Muscle layer of colon (tissue), 2 donors: ENCODE measurements around the gene IL15RA.
"Not testable (repeated sequence)": the region's sequence is repeated elsewhere in the genome, so short reads cannot be mapped to it uniquely, and the experiment has no call there.

ENCODE experiments used
- H3K27ac ChIP-seq: one replicate; pipeline ENCODE4 v1.7.0; 2013; ENCODE audit warnings: low read depth, mild to moderate bottlenecking, low read length, moderate library complexity
- H3K27me3 ChIP-seq, 2 donors: one replicate each; pipeline ENCODE4 v1.7.0; 2013; ENCODE audit warnings: low read length in 2 of 2, mild to moderate bottlenecking in 2 of 2; ENCODE audit not compliant: insufficient read depth in 2 of 2, control insufficient read depth in 1 of 2
- H3K36me3 ChIP-seq: one replicate; pipeline ENCODE4 v1.7.0; 2013; ENCODE audit warnings: mild to moderate bottlenecking, low read length; ENCODE audit not compliant: insufficient read depth
- H3K4me1 ChIP-seq: one replicate; pipeline ENCODE4 v1.7.0; 2013; ENCODE audit warnings: mild to moderate bottlenecking, low read length; ENCODE audit not compliant: insufficient read depth
- H3K4me3 ChIP-seq, 2 donors: one replicate each; pipeline ENCODE4 v1.7.0; 2013; ENCODE audit warnings: low read length in 2 of 2, low read depth in 1 of 2, mild to moderate bottlenecking in 1 of 2, moderate library complexity in 1 of 2
- H3K9ac ChIP-seq: one replicate; pipeline ENCODE4 v1.7.0; 2013; ENCODE audit warnings: low read length
- H3K9me3 ChIP-seq: one replicate; pipeline ENCODE4 v1.7.0; 2013; ENCODE audit warnings: mild to moderate bottlenecking, low read length
- donor health status: abdominal sarcoma.
- donor health status: Adenocarcinoma of cecum.

The IL15RA gene

GRCh38 chr10:5956146-5956936 is 21.0 kb downstream of the IL15RA start:
- Histone ChIP-seq H3K9me3 (no peaks in the 10 kb centered on the region), H3K27ac (no peak overlapping the region), H3K4me1 (no peaks in the 10 kb centered on the region)

GRCh38 chr10:5953676-5954075 is 23.7 kb downstream of the IL15RA start:
- Histone ChIP-seq H3K36me3 (no peaks in the 10 kb centered on the region), H3K4me3 (no peak overlapping the region), H3K4me1 (no peaks in the 10 kb centered on the region)

More at GRCh38 chr10:5956146-5956936, 21.0 kb downstream of the IL15RA start:
- Histone ChIP-seq H3K27me3 (no peaks in the 10 kb centered on the region), H3K9ac (no peak overlapping the region), H3K36me3 (no peaks in the 10 kb centered on the region), H3K4me3 (no peak overlapping the region)

GRCh38 chr10:5952731-5953385 is 24.5 kb downstream of the IL15RA start:
- no peak overlapping the region for H3K9ac ChIP-seq
- no peak overlapping the region for H3K4me3 ChIP-seq
- H3K9me3 ChIP-seq, result no peaks in the 10 kb centered on the region
- no peaks in the 10 kb centered on the region for H3K36me3 ChIP-seq
- no peaks in the 10 kb centered on the region for H3K27me3 ChIP-seq
- no peak overlapping the region for H3K27ac ChIP-seq
- no peaks in the 10 kb centered on the region for H3K4me1 ChIP-seq

More at GRCh38 chr10:5953676-5954075, 23.7 kb downstream of the IL15RA start:
- Histone ChIP-seq H3K27me3 (no peaks in the 10 kb centered on the region), H3K9me3 (no peaks in the 10 kb centered on the region), H3K9ac (no peak overlapping the region), H3K27ac (no peak overlapping the region)

GRCh38 chr10:5951721-5952407 is 25.5 kb downstream of the IL15RA start:
- no peaks in the 10 kb centered on the region for H3K9me3 ChIP-seq
- H3K36me3 ChIP-seq, result no peaks in the 10 kb centered on the region
- no peaks in the 10 kb centered on the region for H3K27me3 ChIP-seq
- H3K4me3 ChIP-seq, result no peak overlapping the region
- no peaks in the 10 kb centered on the region for H3K4me1 ChIP-seq
- H3K27ac ChIP-seq, result no peak overlapping the region
- no peak overlapping the region for H3K9ac ChIP-seq

- Histone ChIP-seq H3K27me3 (no peaks in the 10 kb centered on the region), H3K4me3 (no peak overlapping the region), H3K4me1 (peaks cover 2% of the 10 kb centered on the region), H3K9ac (no peak overlapping the region), H3K36me3 (no peaks in the 10 kb centered on the region), H3K27ac (no peak overlapping the region), H3K9me3 (no peaks in the 10 kb centered on the region)
Observed at GRCh38 chr10:5951167-5951711, 26.1 kb downstream of the IL15RA start.

- Histone ChIP-seq H3K4me1 (peaks cover 23% of the 10 kb centered on the region), H3K4me3 (no peak overlapping the region), H3K9me3 (no peaks in the 10 kb centered on the region), H3K36me3 (no peaks in the 10 kb centered on the region), H3K27me3 (no peaks in the 10 kb centered on the region), H3K9ac (no peak overlapping the region), H3K27ac (no peak overlapping the region)
Observed at GRCh38 chr10:5949009-5949759, 28.2 kb downstream of the IL15RA start.

- Histone ChIP-seq H3K36me3 (no peaks in the 10 kb centered on the region), H3K27me3 (no peaks in the 10 kb centered on the region), H3K4me1 (peaks cover 33% of the 10 kb centered on the region), H3K9ac (no peak overlapping the region), H3K27ac (no peak overlapping the region), H3K9me3 (no peaks in the 10 kb centered on the region), H3K4me3 (no peak overlapping the region)
Observed at GRCh38 chr10:5948208-5948585, 29.1 kb downstream of the IL15RA start.

GRCh38 chr10:5947471-5948207 is 29.7 kb downstream of the IL15RA start:
- H3K9me3 ChIP-seq, result no peaks in the 10 kb centered on the region
- no peak overlapping the region for H3K27ac ChIP-seq
- H3K27me3 ChIP-seq, result no peaks in the 10 kb centered on the region
- H3K36me3 ChIP-seq, result no peaks in the 10 kb centered on the region
- H3K9ac ChIP-seq, result no peak overlapping the region
- H3K4me1 ChIP-seq, result peaks cover 34% of the 10 kb centered on the region
- H3K4me3 ChIP-seq, result no peak overlapping the region

- Histone ChIP-seq H3K4me1 (peaks cover 34% of the 10 kb centered on the region), H3K4me3 (no peak overlapping the region), H3K36me3 (no peaks in the 10 kb centered on the region), H3K27ac (no peak overlapping the region), H3K9ac (no peak overlapping the region), H3K9me3 (no peaks in the 10 kb centered on the region), H3K27me3 (no peaks in the 10 kb centered on the region)
Observed at GRCh38 chr10:5946786-5947185, 30.6 kb downstream of the IL15RA start.

- not testable (repeated sequence) for H3K4me3 ChIP-seq, H3K27me3 ChIP-seq, H3K9me3 ChIP-seq, H3K9ac ChIP-seq, H3K36me3 ChIP-seq
- Histone ChIP-seq H3K27ac (peak overlapping the region; percentile 29), H3K4me1 (peaks cover 34% of the 10 kb centered on the region)
Observed at GRCh38 chr10:5946419-5946775, 30.9 kb downstream of the IL15RA start.
